NCI-H2227 (cell line): ENCODE measurements around the gene ADISSP.

ENCODE experiments used
- DNase-seq: peaks from one replicate; lab custom pipeline; 2025; ENCODE audit not compliant: unreplicated experiment; lab: John Stamatoyannopoulos, UW

The ADISSP gene

DNA sequence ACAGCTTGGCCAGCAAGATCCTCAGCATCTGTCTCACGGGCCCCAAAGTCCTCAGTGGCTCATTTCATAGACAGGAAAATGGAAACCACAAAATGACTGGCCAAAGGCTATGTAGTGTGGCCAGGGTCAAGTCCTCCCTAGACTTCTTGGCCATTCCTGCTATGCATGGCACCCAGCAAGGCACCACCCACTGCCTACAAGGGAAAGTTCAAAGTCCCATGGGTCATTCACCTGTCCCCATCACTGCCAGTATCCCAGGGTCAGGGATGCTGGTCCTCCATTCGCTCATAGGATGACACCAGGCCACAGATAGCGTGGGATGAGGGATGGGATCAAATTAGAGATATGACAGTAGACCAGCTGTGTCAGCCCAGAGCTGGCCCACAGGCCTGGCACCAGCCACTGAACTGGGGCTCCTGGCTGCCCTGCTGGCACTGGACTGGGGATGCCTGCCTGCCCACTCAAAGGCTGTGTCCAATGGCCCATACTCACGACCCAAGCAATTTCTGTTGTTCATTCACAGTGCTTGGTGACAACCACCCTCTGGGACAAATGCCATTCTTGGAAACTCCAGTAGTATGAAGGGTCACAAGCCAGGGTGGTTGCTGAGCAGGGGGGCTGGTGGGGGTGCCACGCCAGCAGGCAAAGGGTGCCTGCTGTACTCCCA lies 11.6 kb downstream of the ADISSP start:
- no peak for DNase-seq

DNA sequence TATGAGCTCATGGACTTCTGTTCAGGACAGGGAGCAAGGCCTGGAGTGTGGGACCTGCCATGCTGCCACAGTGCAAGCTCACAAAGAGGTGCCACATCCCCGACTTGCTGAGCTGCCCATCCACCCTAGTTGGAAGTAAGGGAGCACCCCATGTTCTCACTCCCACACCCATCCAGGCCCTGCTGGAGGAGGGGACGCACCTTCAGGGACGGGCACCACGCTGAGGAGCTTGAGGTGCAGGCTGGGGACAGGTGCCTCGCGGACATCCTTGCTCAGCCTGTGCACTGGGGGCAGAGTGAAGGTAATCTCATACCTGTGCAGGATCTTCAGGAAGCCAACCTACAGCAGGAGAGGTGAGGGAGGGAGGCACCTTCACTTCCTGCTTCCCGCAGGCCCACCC lies 12.3 kb downstream of the ADISSP start:
- no peak for DNase-seq

DNA sequence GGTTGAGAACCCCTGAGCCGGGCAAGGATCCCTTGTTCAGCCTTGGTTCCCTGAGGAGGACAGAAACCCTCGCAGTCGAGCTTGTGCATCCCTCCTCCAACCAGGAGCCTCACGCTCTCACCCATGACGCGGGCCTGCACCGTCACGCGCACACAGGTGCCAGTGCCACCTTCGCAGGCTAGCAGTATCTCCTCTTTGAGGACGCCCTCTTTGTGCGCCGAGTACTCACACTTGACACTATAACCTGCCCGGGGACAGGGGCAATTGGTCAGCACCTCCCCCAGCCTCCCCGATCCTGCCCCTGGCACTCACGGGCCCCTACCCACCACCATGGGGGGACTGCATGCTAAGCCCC lies 13.3 kb downstream of the ADISSP start:
- DNase-seq = no peak

DNA sequence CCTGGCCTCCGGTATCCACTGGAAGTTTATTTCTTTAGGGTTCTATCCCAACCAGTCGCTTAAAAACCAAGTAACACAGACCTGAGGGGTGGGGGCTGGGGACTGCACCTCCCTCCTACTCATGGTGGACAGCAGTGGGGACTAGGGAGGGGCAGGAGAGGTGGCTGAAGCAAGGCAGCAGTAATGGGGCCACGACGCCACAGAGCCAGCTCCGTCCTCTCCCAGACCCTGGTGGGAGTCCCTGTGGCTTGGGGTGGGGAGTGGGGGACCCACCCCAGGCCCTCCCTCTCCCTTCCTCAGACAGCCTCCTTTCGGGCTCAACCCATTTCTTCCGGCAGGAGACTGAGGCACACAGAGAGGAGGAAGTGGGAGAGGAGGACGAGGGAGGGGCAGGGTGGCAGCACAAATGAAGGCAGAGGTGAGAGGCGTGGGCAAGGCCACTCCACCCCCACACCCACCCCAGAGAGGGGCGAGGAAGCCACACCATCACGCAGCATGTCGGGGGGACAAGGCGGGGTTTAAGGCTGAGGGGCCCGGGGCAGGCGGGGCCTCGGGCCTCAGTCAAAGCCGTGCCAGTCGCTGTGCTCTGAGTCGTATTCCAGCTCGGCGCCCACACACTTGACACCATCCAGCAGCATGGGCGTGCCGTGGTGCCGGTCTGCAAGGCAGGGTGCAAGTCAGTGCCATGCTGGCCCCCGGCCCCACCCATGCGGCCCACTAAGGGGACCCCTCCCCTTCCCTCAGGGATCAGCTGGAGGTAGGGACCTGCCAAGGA lies 13.9 kb downstream of the ADISSP start:
- no peak for DNase-seq

DNA sequence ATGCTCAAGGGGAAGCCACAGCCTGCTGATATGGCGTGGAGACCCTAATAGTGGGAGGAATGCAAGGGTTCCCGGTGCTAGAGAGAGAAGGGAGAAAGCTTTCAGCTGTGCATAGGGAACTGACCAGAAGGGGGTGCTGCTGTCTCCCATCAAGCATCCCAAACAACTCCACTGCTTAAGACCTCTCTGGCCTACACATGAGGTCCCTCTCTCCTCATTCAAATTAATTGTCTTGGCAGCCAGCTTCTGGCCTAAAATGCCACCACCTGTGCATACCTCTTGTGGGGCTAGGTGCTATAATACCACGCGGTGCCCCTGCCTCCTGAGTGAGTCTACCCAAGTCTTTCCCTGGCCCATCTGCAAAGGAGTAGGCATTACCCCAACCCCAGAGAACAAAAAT lies 14.5 kb downstream of the ADISSP start:
- peak; percentile 13 for DNase-seq

DNA sequence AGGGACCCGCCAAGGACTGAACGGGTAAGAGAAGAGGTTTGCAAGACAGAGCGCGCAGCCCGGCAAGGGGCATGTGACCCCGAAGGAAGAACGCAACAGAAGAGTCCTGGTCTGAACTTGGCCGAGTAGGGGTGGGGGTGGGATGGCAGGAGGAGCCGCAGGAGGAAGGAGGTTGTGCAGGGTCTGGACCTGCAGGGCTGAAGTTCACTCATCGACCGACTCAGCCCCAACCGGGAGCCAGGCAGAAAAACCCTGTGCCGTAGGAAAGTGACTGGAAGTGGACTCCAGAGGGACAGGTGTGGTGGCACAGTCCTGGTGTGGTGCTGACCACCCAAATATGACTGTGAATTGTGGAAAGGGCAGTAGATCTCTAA lies 15.2 kb downstream of the ADISSP start:
- no peak for DNase-seq

DNA sequence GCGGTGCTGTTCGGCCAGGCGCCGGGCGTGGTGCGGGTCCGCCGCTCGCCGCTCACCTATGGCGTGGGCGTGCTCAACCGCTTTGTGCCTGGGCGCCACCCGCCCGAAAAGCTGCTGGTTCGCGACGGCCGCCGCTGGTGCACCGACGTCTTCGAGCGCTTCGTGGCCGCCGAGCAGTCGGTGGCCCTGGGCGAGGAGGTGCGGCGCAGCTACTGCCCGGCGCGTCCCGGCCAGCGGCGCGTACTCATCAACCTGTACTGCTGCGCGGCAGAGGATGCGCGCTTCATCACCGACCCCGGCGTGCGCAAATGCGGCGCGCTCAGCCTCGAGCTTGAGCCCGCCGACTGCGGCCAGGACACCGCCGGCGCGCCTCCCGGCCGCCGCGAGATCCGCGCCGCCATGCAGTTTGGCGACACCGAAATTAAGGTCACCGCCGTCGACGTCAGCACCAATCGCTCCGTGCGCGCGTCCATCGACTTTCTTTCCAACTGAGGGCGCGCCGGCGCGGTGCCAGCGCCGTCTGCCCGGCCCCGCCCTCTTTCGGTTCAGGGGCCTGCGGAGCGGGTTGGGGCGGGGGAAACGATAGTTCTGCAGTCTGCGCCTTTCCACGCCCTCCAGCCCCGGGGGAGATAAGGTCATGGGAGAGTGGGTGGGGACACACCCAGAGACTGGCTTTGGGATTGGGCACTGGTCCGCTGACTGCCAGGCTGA lies 15.7 kb downstream of the ADISSP start:
- no peak for DNase-seq

DNA sequence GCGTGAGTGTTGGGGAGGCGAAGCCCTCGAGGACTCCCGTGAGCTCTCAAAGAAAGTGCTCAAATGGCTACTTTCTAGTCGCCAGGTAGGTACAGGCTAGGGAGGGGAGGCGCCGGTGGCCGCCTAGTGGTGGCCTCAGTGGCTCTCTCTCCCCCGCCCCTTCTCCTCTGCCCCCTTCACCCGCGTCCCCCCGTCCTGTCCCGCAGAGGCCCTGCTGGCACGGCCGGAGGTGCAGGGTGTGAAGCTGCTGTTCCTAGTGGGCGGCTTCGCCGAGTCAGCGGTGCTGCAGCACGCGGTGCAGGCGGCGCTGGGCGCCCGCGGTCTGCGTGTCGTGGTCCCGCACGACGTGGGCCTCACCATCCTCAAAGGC lies 16.3 kb downstream of the ADISSP start:
- DNase-seq = no peak

DNA sequence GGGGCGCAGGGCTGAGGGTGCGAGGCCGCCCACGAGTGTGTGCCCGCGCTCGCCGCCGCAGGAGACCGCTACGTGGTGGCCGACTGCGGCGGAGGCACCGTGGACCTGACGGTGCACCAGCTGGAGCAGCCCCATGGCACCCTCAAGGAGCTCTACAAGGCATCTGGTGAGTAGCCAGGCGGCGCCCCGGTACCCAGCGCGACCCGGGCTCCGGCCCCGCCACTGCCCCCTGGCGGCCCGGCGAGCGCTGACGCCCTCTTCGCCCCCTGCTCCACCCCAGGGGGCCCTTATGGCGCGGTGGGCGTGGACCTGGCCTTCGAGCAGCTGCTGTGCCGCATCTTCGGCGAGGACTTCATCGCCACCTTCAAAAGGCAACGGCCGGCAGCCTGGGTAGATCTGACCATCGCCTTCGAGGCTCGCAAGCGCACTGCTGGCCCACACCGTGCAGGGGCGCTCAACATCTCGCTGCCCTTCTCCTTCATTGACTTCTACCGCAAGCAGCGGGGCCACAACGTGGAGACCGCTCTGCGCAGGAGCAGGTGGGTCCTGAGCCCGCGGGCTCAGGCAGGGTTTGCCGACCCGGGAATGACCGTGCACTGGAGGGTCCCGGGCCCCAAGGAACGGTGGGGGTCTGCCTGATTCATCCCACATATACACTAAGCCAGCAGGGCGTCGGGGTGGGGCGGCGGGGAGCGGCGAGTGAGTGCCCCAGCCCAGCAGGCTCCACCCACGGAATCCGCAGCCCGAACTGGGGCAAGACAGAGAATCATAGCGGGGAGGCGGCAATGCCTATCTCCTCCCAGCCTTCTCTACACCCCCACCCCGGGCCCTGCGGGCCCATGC lies 17.6 kb downstream of the ADISSP start:
- DNase-seq = no peak

DNA sequence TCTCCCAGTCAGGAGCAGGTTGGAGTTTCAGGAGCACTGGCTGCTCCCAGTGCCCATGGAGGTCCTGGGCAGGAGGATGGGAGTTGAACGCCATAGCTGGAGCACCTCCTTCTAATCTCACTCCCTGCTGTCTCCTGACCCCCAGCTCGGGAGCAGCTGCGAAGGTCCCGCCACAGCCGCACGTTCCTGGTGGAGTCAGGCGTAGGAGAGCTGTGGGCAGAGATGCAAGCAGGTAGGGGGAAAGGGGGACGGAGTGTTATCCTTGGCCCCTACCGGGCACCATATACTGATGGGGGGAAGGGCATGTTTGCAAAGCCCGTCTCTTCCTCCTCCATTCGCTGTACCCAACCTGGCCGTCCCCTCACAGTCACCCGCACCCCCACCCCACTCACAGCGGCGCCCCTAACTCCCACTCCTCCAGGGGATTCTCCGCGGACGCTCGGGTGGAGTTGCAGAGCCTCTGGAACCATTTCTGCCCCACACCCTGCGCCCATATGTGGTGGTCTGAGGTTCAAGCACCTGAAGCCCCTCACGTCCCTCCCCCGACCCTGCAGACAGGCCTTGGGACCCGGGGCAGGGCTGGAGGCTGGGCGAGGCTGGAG lies 18.4 kb downstream of the ADISSP start:
- no peak for DNase-seq

DNA sequence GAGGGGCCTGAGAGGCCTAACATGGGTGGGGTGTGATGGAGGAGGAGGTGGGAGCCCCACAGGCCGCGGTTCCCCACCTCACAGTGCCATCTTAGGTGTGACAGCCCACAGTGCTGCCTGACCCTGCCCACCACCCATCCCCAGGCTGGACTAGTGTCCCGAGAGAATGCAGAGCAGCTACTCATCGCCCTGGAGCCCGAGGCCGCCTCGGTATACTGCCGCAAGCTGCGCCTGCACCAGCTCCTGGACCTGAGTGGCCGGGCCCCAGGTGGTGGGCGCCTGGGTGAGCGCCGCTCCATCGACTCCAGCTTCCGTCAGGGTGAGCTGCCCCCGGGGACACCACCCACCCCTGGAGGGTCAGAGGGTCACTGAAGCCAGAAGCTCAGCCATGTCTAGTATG lies 19.5 kb downstream of the ADISSP start:
- DNase-seq = no peak

DNA sequence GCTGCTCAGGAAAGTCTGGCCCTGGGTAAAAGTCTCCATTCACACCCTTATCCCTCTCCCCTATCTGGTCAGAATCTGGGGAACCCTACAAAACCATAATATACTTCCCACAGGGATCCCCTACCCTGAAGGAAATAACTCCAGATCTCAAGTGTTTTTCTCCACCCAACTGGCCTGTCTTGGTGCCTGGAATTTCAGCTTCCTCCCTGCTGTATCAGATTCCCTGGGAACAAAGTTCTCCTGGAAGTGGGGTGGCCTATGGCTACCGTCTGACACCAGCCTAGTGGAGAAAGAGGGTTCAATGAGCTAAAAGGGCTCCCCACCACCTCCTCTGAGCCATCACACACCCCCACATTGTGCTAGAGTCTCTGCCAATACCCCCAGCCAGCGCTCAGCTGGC lies 20.1 kb downstream of the ADISSP start:
- DNase-seq = no peak

DNA sequence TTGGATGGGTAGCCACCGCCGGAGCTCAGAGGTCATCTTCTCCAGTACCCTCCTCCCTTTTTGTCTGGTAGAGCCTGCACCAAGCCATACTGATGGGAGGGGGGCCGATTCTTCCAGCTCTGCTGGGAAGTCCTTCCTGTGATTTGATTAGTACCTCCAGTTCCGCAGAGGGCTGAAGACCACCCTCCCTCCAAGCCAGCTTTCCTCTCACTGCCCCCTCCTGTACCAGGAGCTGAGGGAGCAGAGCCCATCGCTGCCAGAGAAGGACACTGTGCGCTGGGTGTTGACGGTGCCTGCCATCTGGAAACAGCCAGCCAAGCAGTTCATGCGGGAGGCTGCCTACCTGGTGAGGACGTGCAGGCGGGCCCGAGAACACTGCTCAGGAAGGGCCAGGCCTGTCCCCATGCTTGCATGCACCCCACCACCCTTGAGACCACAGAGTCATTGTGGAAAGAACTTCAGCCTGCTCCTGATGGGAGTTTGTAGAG lies 21.8 kb downstream of the ADISSP start:
- no peak for DNase-seq

DNA sequence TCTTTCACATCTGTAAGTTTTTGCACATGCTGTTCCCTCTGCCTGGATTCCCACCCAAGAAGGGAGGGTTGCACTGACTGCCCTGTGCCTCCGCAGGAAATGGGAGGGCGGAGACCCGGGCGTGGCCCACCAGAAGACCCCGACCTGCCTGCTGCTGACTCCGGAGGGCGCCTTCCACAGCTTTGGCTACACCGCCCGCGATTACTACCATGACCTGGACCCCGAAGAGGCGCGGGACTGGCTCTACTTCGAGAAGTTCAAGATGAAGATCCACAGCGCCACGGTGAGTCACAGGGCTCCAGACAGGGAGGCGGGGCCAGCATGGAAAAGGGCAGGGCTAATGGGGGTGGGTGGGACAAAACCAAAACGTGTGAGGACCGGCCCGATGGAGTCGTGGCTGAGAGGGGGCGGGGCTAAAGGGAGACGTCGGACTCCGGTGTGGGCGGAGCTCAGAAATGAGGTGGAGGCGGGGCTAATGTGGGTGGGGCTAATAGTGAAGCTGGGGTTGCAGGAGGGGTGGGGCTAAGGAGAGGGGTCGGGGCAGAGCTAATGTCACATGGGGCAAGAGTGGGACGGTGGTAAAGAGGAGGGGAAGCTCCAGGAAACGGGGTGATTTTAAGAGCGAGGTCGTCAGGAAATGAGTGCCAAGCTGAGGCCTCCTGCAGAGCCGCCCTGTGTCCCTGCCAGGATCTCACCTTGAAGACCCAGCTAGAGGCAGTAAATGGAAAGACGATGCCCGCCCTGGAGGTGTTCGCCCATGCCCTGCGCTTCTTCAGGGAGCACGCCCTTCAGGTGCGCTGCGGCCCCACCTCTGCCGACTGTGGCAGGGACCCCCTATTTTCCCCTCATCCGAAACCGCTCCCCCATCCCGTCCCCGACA lies 22.5 kb downstream of the ADISSP start:
- peak; percentile 32 for DNase-seq

DNA sequence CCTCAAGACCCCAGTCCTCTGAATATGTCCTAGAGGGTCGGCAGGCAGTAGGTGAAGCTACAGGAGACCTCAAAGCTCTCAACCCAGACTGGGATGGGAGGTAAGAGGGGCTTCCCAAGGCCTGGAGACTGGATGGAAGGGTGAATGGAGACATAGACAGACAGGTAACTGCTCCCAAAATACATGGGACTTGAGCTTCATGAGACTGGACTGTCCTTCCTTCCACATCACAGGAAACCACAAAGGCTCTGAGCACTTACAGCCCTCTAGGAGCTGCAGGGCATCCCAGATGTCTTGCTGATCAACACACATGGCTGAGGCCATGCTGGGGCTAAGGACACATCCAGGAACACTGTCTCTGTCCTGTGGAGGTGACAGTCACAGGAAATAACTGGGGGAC lies 23.5 kb downstream of the ADISSP start:
- DNase-seq = no peak

DNA sequence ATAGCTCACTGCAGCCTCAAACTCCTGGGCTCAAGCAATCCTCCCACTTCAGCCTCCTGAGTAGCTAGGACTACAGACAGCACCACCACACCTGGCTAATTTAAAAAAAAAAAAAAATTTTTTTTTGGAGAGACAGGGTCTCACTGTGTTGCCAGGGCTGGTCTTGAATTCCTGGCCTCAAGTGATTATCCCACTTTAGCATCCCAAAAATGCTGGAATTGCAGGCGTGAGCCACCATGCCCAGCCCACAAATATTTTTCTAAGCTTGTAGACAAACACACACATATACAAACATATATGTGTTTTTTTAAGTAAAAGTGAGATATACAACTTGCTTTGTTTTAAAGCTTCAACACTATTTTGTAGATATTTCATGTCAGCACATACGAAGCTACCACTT lies 24.3 kb downstream of the ADISSP start:
- DNase-seq = no peak

DNA sequence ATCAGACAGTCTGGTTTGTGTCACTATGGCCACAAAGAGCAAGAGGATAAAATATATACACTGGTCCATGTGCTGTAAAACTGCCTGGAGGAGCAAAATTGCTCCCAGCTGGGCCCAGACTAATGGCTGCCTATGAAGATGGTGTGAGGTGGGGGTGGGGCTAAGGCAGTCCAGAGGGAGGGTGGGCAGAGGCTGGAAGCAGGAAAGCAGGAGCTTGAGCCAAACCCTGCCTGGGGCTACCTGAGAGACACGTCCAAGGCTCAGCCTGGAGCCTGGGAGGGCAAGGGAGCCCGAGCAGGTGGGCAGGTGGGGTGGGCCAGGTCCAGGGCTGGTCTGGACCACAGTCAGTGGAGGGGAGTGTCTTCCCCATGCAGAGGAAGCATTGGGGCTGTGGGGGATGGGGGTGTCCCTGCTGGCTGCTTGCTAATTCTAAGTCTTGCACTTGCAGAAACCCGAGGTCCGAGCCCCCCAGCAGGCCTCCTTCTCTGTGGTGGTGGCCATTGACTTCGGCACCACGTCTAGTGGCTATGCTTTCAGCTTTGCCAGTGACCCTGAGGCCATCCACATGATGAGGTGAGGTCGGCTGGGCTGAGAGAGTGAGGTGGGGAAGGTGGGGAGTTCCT lies 25.6 kb downstream of the ADISSP start:
- peak; percentile 64 for DNase-seq

DNA sequence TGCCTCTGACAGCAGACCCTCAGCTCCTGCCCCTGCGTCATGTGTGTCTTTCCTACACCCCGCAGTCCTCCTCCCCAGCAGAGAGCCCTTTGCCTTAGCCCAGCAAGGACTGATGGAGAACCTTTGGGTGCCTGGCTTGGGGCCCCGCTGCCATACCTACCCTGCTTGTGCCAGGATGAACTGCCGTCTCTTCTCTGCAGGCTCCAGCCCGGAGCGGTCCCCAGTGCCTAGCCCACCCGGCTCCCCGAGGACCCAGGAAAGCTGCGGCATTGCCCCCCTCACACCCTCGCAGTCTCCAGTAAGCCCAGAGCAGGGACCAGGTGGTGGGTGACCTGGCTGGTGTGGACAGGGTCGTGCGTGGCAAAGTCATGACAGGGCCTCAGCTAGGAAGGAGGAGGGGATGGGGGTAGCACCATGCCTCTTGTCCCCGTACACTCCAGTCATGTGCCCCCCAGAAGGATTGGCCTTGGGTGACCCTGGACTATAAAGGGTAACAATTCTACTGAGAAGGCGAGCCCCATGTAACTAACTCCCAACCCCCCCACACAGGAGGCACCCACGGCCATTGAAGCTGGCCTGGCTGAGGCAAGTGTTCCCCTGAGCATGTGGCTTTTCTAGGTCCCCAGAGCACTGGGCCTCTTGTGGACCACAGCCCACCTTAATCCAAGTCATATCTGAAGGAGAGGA lies 26.8 kb downstream of the ADISSP start:
- DNase-seq = no peak

DNA sequence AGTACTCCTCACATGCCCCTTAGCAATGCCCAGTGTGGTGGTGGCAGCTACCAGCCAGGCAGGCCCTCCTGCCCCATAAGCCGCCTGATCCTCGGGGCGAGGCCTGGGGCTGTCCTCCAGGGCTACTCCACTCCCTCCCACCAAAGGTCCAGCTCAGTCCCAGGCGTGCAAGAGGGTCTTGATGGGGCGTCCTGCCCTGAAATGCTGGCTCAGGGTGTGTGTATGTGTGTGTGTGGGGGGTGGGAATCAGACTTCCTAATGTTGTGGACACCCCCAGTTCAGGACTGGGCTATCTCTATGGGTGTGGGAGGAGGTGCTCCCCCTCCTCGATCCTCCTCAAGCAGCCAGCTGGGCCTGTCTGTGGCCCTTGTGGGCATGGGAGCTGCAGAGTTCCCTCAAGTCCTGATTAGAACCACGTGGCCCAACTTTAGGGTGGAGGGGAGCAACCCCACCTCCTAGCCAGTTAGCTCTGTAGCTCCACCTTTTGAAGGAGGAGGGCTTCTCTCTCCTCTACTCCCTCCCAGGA lies 27.6 kb downstream of the ADISSP start:
- no peak for DNase-seq
